Immature natural killer cell (primary cell): ENCODE measurements around the gene TBPL2. TPM values are rescaled to one million over a fixed set of nuclear protein-coding genes. Genes with fewer than 3 reads are reported as not detected.

ENCODE experiments used
- DNase-seq, 3 donors: peaks; one replicate each; pipeline ENCODE4 v3.0.0; 2022; ENCODE audit warnings: mixed read lengths in 1 of 3
- H3K27ac Mint-ChIP-seq, 6 donors: one replicate each; pipeline ENCODE4 v1.8.0; 2020; ENCODE audit warnings: mixed read lengths in 6 of 6, mild to moderate bottlenecking in 5 of 6, inconsistent platforms in 4 of 6, moderate library complexity in 3 of 6
- H3K27me3 Mint-ChIP-seq, 3 donors: one replicate each; pipeline ENCODE4 v1.8.0; 2020 to 2021; ENCODE audit warnings: low read depth in 3 of 3, mild to moderate bottlenecking in 3 of 3, mixed read lengths in 3 of 3, moderate library complexity in 3 of 3, inconsistent platforms in 1 of 3
- H3K36me3 Mint-ChIP-seq, 3 donors: one replicate each; pipeline ENCODE4 v1.8.0; 2020; ENCODE audit warnings: mixed read lengths in 3 of 3, inconsistent platforms in 2 of 3, mild to moderate bottlenecking in 2 of 3
- H3K4me1 Mint-ChIP-seq, 2 donors: one replicate each; pipeline ENCODE4 v1.8.0; 2020; ENCODE audit warnings: inconsistent platforms in 2 of 2, mild to moderate bottlenecking in 2 of 2, mixed read lengths in 2 of 2, moderate library complexity in 1 of 2
- H3K4me3 Mint-ChIP-seq, 5 donors: one replicate each; pipeline ENCODE4 v1.8.0; 2020; ENCODE audit warnings: mild to moderate bottlenecking in 5 of 5, mixed read lengths in 5 of 5, inconsistent platforms in 3 of 5, moderate library complexity in 3 of 5
- H3K9me3 Mint-ChIP-seq, 6 donors: one replicate each; pipeline ENCODE4 v1.8.0; 2020; ENCODE audit warnings: mild to moderate bottlenecking in 6 of 6, mixed read lengths in 6 of 6, inconsistent platforms in 4 of 6, moderate library complexity in 3 of 6
- polyA plus RNA-seq, 3 donors: library from polyadenylated mRNA; unstranded; fragments of 300-500 nt; fragmentation: Illumina TruSeq; gene quantifications; one replicate each; pipeline ENCODE4 v1.2.3, GENCODE V29; 2021

TBPL2 gene
- polyA plus RNA-seq, 3 donors from 2014 or later, result not detected

DNA sequence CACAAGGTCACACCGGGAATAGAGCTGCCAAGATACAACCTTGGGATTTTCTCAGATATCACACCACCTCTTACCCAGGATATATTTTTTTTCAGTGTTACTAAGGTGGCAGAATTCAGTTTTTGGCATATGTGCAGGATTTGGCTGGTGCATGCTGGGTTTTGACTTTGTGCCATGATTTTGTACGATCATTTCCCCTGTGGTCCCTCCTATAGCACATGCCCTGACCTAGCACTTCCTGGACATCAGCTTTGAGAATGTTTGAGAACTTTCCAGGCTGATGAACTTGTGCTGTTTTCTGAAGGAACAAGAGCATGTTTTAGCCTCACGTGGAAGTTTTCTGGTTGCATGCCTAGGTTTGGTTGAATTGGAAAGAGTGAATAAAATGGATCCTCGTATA is 11.0 kb upstream of the TBPL2 start:
- no peak for DNase-seq
- H3K9me3 Mint-ChIP-seq, result no peaks in the 10 kb centered on the region
- H3K27me3 Mint-ChIP-seq, result peaks cover 0 to 5% (median 0%) of the 10 kb centered on the region in 3 donors
- no peak overlapping the region for H3K4me3 Mint-ChIP-seq
- no peak overlapping the region for H3K27ac Mint-ChIP-seq
- no peaks in the 10 kb centered on the region for H3K36me3 Mint-ChIP-seq
- H3K4me1 Mint-ChIP-seq, result no peaks in the 10 kb centered on the region

DNA sequence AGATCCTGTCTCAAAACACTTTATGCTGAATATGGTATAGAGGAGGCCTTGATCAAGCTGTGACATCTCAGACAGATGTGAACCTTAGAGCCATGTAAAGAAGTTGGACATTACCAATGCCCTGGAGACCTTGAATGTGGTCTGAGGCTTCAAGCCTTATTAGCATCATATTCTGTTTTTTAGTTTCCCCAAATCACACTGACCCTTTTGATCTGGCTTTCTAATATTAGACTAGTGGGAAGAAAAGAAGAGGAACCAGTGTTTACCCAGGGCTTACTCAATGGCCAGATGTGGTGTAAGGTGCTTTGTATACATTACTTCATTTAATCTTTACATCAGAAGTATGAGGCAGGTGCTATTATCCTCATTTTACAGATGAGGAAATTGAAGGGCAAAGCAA is 10.6 kb upstream of the TBPL2 start:
- Mint-ChIP-seq H3K27me3 (peaks cover 0 to 5% (median 0%) of the 10 kb centered on the region in 3 donors), H3K9me3 (no peaks in the 10 kb centered on the region), H3K4me3 (no peak overlapping the region), H3K27ac (no peak overlapping the region), H3K4me1 (no peaks in the 10 kb centered on the region), H3K36me3 (no peaks in the 10 kb centered on the region)
- DNase-seq, result no peak

DNA sequence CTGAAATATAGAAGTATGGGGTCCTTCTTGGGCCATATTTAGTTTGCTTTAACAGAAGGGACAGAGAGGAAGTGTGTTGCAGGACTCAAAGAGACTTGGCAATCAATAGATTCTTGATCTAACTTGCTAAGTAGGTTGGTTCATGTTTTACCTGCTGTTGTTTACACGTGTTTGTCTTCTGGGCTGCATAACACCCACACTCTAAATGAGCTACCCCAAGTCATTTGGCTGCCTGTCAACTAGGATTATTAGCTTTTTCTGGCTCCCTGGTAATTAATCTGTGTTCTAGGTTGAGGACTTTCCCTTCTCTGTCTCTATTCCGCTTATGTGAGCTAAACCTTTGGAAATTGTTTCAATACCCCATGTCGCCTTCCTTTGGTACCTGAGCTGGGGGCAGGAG is 10.1 kb upstream of the TBPL2 start:
- no peak for DNase-seq
- no peaks in the 10 kb centered on the region for H3K4me1 Mint-ChIP-seq
- H3K27me3 Mint-ChIP-seq, result peaks cover 0 to 5% (median 0%) of the 10 kb centered on the region in 3 donors
- H3K36me3 Mint-ChIP-seq, result no peaks in the 10 kb centered on the region
- H3K9me3 Mint-ChIP-seq, result no peaks in the 10 kb centered on the region
- no peak overlapping the region for H3K4me3 Mint-ChIP-seq
- H3K27ac Mint-ChIP-seq, result no peak overlapping the region

DNA sequence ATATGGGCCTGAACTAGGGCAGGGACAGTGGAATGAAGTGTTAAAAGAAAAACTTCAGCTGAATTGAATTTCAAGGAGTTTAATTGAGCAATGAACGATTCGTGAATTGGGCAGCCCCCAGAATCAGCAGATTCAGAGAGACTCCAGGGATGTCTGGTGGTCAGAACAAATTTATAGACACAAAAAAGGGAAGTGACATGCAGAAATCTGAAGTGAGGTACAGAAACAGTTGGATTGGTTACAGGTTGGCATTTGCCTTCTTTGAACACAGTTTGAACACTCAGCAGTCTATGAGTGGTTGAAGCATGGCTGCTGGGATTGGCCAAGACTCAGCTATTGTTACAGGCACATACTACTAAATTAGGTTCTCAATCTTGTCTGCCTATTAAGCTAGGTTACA is 9.7 kb upstream of the TBPL2 start:
- no peaks in the 10 kb centered on the region for H3K4me1 Mint-ChIP-seq
- no peak overlapping the region for H3K27ac Mint-ChIP-seq
- peaks cover 0 to 5% (median 2%) of the 10 kb centered on the region in 3 donors for H3K27me3 Mint-ChIP-seq

DNA sequence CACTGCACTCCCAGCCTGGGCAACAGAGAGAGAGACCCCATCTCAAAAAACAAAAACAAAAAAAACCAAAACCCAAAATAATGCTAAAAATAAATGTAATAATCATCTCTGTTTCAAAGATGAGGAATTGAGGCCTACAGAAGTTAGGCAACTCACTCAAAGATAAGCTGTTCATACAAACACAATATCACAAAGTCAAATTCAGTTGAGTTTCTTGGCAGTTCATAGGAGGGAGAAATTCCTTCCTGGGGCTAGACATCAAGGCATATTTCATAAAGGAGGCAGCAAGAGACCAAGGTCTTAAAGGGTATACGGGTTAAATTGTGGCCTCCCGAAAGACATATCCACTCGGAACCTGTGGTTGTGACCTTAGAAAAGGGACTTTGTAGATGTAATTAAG is 8.7 kb upstream of the TBPL2 start:
- H3K4me1 Mint-ChIP-seq, result no peaks in the 10 kb centered on the region
- peaks cover 0 to 4% (median 3%) of the 10 kb centered on the region in 3 donors for H3K27me3 Mint-ChIP-seq
- H3K36me3 Mint-ChIP-seq, result no peaks in the 10 kb centered on the region

More for the DNA sequence above, 9.7 kb upstream of the TBPL2 start:
- Mint-ChIP-seq H3K36me3 (no peaks in the 10 kb centered on the region), H3K4me3 (no peak overlapping the region), H3K9me3 (no peaks in the 10 kb centered on the region)
- DNase-seq, result no peak

DNA sequence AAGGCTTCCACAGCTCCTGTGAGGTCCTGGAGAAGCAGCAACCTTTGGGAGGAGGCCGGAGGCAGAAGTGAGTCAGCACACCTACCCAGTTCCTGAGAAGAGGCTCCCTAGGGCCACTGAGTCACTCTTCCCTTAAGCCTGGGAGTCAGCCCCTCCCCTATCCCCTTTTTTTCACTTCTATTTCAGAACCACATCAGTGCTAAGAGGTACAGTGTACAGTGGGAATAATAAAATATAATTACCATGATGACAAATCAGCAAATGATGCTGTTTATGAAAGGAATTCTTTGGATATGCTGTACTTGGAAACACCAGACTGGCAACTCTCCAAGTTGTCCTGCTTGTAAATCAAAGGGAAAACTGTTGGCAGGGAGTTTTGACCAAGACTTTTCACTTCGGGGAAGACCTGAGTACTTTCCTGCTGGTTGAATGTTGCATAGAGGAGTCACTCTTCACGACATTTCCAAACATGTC is 7.8 kb upstream of the TBPL2 start:
- no peak overlapping the region for H3K27ac Mint-ChIP-seq
- H3K27me3 Mint-ChIP-seq, result peaks cover 0 to 3% (median 0%) of the 10 kb centered on the region in 3 donors
- no peaks in the 10 kb centered on the region for H3K9me3 Mint-ChIP-seq
- H3K4me1 Mint-ChIP-seq, result no peaks in the 10 kb centered on the region
- H3K36me3 Mint-ChIP-seq, result no peaks in the 10 kb centered on the region
- H3K4me3 Mint-ChIP-seq, result no peak overlapping the region
- DNase-seq, result no peak

More for the DNA sequence above, 8.7 kb upstream of the TBPL2 start:
- Mint-ChIP-seq H3K9me3 (no peaks in the 10 kb centered on the region), H3K27ac (no peak overlapping the region), H3K4me3 (no peak overlapping the region)
- DNase-seq, result no peak

DNA sequence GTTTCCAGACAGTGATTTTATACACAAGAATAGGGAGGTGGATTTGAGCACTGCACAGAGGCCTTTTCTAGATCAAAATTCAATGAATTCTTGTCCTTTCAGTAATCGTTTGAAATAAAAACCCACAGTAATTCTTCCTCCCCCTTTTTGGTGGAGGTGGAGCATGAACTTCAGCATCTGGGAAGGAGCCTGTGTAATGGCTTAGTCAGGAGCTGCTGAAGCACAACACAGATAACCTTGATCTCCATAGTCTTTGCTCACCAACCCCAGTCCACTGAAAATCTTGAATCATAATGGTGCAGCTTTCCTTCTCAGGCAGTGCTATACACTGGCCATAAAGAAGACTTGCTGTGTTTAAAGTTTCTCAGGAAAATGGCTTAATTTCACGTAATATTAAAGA is 6.4 kb upstream of the TBPL2 start:
- Mint-ChIP-seq H3K27ac (no peak overlapping the region), H3K27me3 (peaks cover 0 to 3% (median 0%) of the 10 kb centered on the region in 3 donors), H3K4me1 (no peaks in the 10 kb centered on the region), H3K36me3 (no peaks in the 10 kb centered on the region), H3K4me3 (no peak overlapping the region), H3K9me3 (no peaks in the 10 kb centered on the region)
- no peak for DNase-seq

DNA sequence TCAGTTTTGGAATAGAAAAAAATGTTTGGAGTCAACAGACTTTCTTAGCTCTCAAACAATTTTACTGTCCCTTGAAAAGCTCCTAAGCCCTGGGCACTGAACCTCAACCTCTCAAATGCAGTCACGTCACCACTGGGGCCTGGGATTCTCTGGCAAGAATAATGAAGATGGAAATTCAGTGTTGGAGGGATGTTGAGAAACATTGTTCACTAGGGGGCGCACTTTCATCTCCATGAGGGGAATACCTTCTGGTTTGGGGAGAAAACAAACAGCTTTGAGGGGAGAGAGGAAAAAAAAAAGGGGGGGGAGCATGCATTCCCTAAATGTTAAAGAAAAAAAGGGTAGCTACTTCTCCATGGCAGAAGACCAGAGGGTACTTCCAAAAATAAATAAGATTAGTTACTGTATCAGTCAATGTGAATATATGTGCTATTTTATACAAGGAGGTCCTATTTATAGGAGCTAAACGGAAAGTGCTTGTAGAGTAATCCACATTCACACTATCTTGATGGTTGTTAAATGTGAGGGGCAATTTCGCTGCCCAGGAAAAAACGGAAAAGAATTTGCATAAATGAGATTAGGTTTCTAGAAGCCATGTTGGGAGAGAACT is 5.8 kb upstream of the TBPL2 start:
- H3K27me3 Mint-ChIP-seq, result peaks cover 0 to 3% (median 0%) of the 10 kb centered on the region in 3 donors
- H3K9me3 Mint-ChIP-seq, result no peaks in the 10 kb centered on the region
- no peak overlapping the region for H3K4me3 Mint-ChIP-seq
- peak; percentile 35 to 44 (median 40) for DNase-seq
- H3K36me3 Mint-ChIP-seq, result no peaks in the 10 kb centered on the region
- no peaks in the 10 kb centered on the region for H3K4me1 Mint-ChIP-seq
- no peak overlapping the region for H3K27ac Mint-ChIP-seq

DNA sequence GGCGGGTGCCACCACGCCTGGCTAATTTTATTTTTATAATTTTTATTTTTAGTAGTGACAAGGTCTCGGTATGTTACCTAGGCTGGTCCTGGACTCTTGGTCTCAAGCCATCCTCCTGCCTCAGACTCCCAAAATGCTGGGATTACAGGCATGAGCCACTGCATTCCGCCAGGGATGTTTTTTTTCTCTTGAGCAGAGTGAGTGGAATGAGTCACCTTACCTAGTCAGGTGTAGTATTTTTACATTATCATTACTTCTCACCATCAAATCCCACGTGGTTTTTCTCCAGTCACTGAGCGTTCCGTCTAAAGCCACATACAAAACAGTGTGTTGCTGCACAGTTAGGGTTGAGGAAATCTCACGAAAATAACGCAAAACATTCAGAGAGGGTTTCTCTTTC is 870 bp upstream of the TBPL2 start:
- no peak for DNase-seq
- Mint-ChIP-seq H3K27me3 (peaks cover 0 to 10% (median 9%) of the 10 kb centered on the region in 3 donors), H3K4me3 (no peak overlapping the region), H3K36me3 (no peaks in the 10 kb centered on the region), H3K4me1 (no peaks in the 10 kb centered on the region), H3K27ac (no peak overlapping the region), H3K9me3 (no peaks in the 10 kb centered on the region)

DNA sequence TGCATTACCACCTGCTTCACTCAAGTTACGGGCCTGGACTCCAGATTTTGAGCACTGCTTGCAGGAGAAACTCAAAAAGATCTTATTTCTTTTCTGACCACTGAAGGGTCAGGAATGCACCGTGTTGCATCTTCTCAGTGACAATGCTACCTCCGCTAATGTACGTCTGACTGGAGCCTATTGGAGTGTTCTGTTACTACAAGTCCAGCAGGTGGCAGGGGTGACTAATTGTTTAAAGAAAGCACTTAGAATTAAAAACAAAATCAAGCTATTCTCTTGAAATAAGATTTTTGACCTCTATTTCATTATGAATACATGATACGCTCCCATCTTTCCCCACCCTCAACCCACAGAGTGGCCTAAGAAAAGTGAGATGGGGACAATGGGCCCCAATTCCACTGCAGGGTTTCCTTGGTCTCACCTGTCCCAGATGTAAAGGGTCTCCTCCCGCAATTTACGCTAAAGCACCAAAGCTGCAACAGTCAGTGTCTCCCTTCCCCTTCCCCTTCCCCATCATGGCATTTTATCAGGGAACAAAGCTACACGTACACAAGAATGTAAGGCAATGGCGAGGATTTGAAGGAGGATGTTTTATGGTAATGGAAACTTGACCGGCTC is 2.2 kb downstream of the TBPL2 start:
- Mint-ChIP-seq H3K27me3 (peaks cover 0 to 9% (median 7%) of the 10 kb centered on the region in 3 donors), H3K9me3 (no peaks in the 10 kb centered on the region), H3K4me1 (peaks cover 14 to 15% of the 10 kb centered on the region in 2 donors), H3K4me3 (no peak overlapping the region), H3K36me3 (no peaks in the 10 kb centered on the region), H3K27ac (no peak overlapping the region)
- DNase-seq, result no peak

DNA sequence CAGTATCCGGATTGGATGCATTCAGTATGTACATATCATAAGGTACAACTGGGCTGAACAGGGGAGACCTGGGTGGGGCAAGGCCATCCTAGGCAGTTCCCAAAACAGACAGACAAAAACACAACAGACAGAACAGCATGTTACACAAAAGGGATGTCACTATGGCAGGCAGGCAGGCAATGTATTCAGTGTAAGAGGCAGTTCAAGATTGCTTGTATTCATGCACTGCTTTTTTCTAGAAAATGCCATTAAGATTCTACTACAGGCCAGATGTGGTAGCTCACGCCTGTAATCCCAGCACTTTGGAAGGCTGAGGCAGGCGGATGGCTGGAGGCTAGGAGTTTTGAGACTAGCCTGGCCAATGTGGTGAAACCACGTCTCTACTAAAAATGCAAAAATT is 3.5 kb downstream of the TBPL2 start:
- Mint-ChIP-seq H3K9me3 (no peaks in the 10 kb centered on the region), H3K4me1 (peaks cover 14 to 15% of the 10 kb centered on the region in 2 donors), H3K4me3 (no peak overlapping the region), H3K27ac (no peak overlapping the region), H3K36me3 (no peaks in the 10 kb centered on the region), H3K27me3 (peaks cover 0 to 9% (median 7%) of the 10 kb centered on the region in 3 donors)
- DNase-seq, result no peak

DNA sequence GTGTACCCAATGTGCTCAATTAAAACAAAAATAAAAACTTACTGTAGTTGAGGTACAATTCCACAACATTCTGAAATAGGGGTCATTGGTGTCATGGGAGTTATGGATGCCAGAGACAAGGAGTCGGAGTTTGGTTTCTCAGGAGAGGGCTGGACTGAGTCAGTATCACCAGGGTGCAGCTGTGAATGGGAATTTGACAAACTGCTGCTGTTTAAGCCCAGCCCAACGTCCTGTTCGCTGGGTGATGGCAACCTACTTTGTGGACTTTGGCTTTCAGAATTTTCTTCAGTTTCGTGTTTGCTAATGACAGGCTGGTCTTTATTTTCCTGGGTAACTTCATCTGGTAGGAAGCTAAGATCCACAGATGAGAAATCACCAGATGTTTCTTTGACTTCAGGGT is 3.9 kb downstream of the TBPL2 start:
- DNase-seq, result no peak
- Mint-ChIP-seq H3K27ac (no peak overlapping the region), H3K36me3 (no peaks in the 10 kb centered on the region), H3K27me3 (peaks cover 0 to 9% (median 7%) of the 10 kb centered on the region in 3 donors), H3K4me1 (peaks cover 14 to 15% of the 10 kb centered on the region in 2 donors), H3K4me3 (no peak overlapping the region), H3K9me3 (no peaks in the 10 kb centered on the region)

DNA sequence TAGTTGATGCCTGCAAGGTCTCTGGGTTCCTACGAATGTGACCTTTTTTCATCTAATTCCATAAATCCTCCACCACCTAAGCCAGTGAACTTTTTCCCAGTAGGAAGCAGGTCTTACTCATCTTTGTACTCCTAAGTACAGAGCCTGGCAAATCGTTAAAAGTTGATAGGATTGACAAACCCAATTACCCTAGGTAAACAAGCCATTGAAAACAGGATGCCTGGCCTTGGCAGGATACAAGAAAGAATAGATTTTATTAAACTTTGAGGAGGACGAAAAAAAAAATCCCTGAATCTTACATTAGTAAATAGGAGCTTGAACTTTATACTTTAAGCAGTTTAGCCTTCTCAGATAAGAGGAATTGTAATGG is 5.6 kb downstream of the TBPL2 start:
- Mint-ChIP-seq H3K4me3 (no peak overlapping the region), H3K36me3 (no peaks in the 10 kb centered on the region), H3K9me3 (no peaks in the 10 kb centered on the region), H3K27ac (no peak overlapping the region), H3K4me1 (peaks cover 14 to 15% of the 10 kb centered on the region in 2 donors), H3K27me3 (peaks cover 0 to 9% (median 4%) of the 10 kb centered on the region in 3 donors)
- no peak for DNase-seq

DNA sequence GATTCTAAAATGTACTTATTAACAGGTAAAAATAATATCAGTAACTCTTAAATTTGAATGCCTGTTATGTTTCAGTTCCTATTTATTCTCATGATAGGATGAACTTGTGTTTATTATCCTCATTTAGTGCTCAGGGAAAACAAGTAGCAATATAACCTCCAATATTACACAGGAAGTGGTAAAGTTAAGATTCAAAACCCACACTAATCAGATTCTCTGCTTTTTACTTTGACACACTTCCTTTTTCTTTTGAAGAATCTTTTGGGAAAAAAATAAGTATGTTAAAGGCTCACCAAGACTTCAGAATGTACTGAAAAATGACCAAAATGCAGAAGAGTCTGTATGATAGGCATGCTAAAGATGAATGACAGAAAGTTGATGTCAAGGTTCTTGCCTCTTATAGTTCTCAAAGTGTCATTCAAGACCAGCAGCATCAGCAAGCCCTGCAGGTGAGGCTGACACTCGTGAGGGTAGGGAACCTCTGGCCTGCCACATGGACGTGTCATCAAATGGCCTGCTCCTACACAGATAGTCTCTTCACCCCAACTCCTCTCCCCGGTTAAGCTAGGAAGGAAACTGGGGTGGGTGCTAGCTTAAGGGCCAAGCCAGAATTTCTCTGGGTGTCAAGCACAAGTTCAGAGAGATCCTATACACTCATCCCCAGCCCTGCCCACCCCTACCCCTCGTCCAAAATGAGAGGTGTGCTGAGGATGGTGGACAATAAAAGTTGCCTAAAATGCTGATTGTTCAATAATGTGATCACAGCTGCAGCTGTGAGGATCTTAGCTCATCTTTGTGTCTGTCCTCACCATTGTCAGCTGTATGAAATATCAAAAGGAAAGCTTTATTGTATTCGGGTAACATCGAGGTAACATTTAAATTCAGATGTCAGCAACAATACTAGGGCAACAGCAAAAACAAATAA is 6.3 kb downstream of the TBPL2 start:
- no peaks in the 10 kb centered on the region for H3K36me3 Mint-ChIP-seq
- peak overlapping the region in 2 of 6 donors; percentile 43 to 71 for H3K27ac Mint-ChIP-seq
- peaks cover 14 to 15% of the 10 kb centered on the region in 2 donors for H3K4me1 Mint-ChIP-seq
- no peaks in the 10 kb centered on the region for H3K9me3 Mint-ChIP-seq
- H3K4me3 Mint-ChIP-seq, result peak overlapping the region in 3 of 5 donors; percentile 27 to 50 (median 29)
- DNase-seq, result no peak
- peaks cover 0 to 9% (median 4%) of the 10 kb centered on the region in 3 donors for H3K27me3 Mint-ChIP-seq
